ENCODE measurements around the gene EEF1A2.

DNA sequence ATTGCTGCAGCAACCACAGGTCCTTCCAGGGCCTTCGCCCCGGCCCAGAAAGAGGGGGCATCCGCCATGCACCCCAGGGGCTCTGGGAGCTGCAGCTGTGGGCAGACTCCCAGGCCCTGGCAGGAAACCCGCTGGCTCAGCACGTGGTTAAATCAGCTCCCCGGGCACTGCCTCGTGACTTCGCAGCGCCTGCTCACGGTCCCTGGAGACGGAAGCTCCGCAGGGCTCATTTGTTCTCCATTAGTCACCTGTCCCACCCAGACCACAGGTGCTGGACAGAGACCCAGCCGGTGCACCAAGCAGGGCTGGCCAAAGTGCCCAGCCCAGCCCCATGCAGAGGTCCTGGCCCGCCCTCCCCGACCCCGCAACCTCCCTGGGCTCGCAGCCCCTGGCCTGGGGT lies 41.1 kb downstream of the EEF1A2 start:
- TF ChIP-seq HDGF (IDR thresholded peaks at IDR 0.05; ENCODE audit: borderline replicate concordance) (no peak), FOXM1 (IDR thresholded peaks at IDR 0.05; ENCODE audit: borderline replicate concordance) (no peak), FOXA1 (IDR thresholded peaks at IDR 0.05) (no peak), SUZ12 (IDR thresholded peaks at IDR 0.05) (no peak), LEF1 (IDR thresholded peaks at IDR 0.05; ENCODE audit: borderline replicate concordance) (no peak), ARNT (IDR thresholded peaks at IDR 0.05) (no peak), FOXK2 (IDR thresholded peaks at IDR 0.05) (no peak), CTBP1 (IDR thresholded peaks at IDR 0.05; ENCODE audit: borderline replicate concordance) (no peak), ELF4 (IDR thresholded peaks at IDR 0.05) (no peak)
- TF ChIP-seq, protein P1, sequence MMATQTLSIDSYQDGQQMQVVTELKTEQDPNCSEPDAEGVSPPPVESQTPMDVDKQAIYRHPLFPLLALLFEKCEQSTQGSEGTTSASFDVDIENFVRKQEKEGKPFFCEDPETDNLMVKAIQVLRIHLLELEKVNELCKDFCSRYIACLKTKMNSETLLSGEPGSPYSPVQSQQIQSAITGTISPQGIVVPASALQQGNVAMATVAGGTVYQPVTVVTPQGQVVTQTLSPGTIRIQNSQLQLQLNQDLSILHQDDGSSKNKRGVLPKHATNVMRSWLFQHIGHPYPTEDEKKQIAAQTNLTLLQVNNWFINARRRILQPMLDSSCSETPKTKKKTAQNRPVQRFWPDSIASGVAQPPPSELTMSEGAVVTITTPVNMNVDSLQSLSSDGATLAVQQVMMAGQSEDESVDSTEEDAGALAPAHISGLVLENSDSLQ (IDR thresholded peaks at IDR 0.05): no peak

All from HEK293T (cell line).